DOHH2 (cell line): ENCODE results near the gene PRPF40A.

Source experiments
- H3F3A ChIP-seq: fragments of 200-600 bp; sonication (generic), shearing (Covaris generic); 2 replicates; pipeline ENCODE4 v1.6.0; 2016; ENCODE audit warnings: antibody characterized with exemption, mild to moderate bottlenecking; ENCODE audit not compliant: control insufficient read depth, insufficient read depth
- H3K27ac ChIP-seq: fragments of 200-600 bp; sonication (generic); 2 replicates; pipeline ENCODE4 v1.5.1; 2014; ENCODE audit warnings: low read depth, mild to moderate bottlenecking, low read length, moderate library complexity
- H3K27me3 ChIP-seq: fragments of 200-600 bp; sonication (generic); 2 replicates; pipeline ENCODE4 v1.6.1; 2014; ENCODE audit warnings: mild to moderate bottlenecking, low read length, mixed read lengths; ENCODE audit not compliant: control insufficient read depth
- H3K36me3 ChIP-seq: fragments of 200-600 bp; sonication (generic); 2 replicates; pipeline ENCODE4 v1.6.1; 2014; ENCODE audit warnings: mild to moderate bottlenecking, low read length, moderate library complexity, mixed read lengths; ENCODE audit not compliant: control insufficient read depth
- H3K4me1 ChIP-seq: fragments of 200-600 bp; sonication (generic); 2 replicates; pipeline ENCODE4 v1.6.1; 2014; ENCODE audit warnings: mild to moderate bottlenecking, low read length, mixed read lengths; ENCODE audit not compliant: control insufficient read depth
- H3K4me2 ChIP-seq: fragments of 200-600 bp; sonication (generic); 2 replicates; pipeline ENCODE4 v1.6.0; 2014; ENCODE audit warnings: mild to moderate bottlenecking, low read length, moderate library complexity
- H3K4me3 ChIP-seq: fragments of 200-600 bp; sonication (generic); 2 replicates; pipeline ENCODE4 v1.5.1; 2014; ENCODE audit warnings: mild to moderate bottlenecking, low read length, mixed read lengths
- H3K79me2 ChIP-seq: fragments of 200-600 bp; sonication (generic); 2 replicates; pipeline ENCODE4 v1.6.1; 2014; ENCODE audit warnings: mild to moderate bottlenecking, low read length, mixed read lengths; ENCODE audit not compliant: control insufficient read depth
- H3K9me2 ChIP-seq: fragments of 200-600 bp; sonication (generic); replicated peaks from 2 replicates; pipeline ENCODE4 v1.6.1; 2014; ENCODE audit warnings: mild to moderate bottlenecking, low read length, mixed read lengths; ENCODE audit not compliant: control insufficient read depth
- H3K9me3 ChIP-seq: fragments of 200-600 bp; sonication (generic); 2 replicates; pipeline ENCODE4 v1.6.1; 2014; ENCODE audit warnings: antibody characterized with exemption, low read length, mixed read lengths; ENCODE audit not compliant: control insufficient read depth, insufficient read depth
- H4K20me1 ChIP-seq: fragments of 200-600 bp; sonication (generic); 2 replicates; pipeline ENCODE4 v1.6.0; 2014; ENCODE audit warnings: low read depth, mild to moderate bottlenecking, antibody characterized with exemption, low read length, moderate library complexity; ENCODE audit not compliant: control insufficient read depth, insufficient read depth
- CTCF ChIP-seq: fragments of 200-600 bp; sonication (generic); IDR thresholded peaks from one replicate; pipeline ENCODE4 v1.5.1; 2014; ENCODE audit warnings: antibody characterized with exemption, mild to moderate bottlenecking, low read depth, low read length; ENCODE audit not compliant: poor library complexity, severe bottlenecking
- EZH2phosphoT487 ChIP-seq: fragments of 200-600 bp; sonication (generic); IDR thresholded peaks from 2 replicates; pipeline ENCODE4 v1.6.1; 2017; ENCODE audit warnings: borderline replicate concordance, mild to moderate bottlenecking, antibody characterized with exemption, low read length, moderate library complexity, mixed read lengths

PRPF40A gene

GRCh38 chr2:152649997-152650396 is 67.3 kb downstream of the PRPF40A start:
- no peak for TF ChIP-seq EZH2phosphoT487
- no peak for TF ChIP-seq CTCF
- no peaks in the 10 kb centered on the region for H3K27me3 ChIP-seq
- no peak overlapping the region for H3K4me2 ChIP-seq
- H3K4me1 ChIP-seq: no peaks in the 10 kb centered on the region
- no peak overlapping the region for H3K27ac ChIP-seq
- no peaks in the 10 kb centered on the region for H3K9me3 ChIP-seq
- no peaks in the 10 kb centered on the region for H3K9me2 ChIP-seq
- peaks cover 12% of the 10 kb centered on the region; the same call in 1 of the 2 replicates for H3F3A ChIP-seq
- H3K36me3 ChIP-seq: peaks cover 36% of the 10 kb centered on the region
- no peak overlapping the region for H3K4me3 ChIP-seq
- H3K79me2 ChIP-seq: no peaks in the 10 kb centered on the region
- H4K20me1 ChIP-seq: no peaks in the 10 kb centered on the region

- Histone ChIP-seq H3K27ac (no peak overlapping the region), H3K9me3 (no peaks in the 10 kb centered on the region), H3K36me3 (peaks cover 22% of the 10 kb centered on the region), H3K4me2 (no peak overlapping the region), H3F3A (peaks cover 10% of the 10 kb centered on the region; the same call in 1 of the 2 replicates), H4K20me1 (no peaks in the 10 kb centered on the region), H3K9me2 (no peaks in the 10 kb centered on the region), H3K4me3 (no peak overlapping the region), H3K79me2 (no peaks in the 10 kb centered on the region), H3K4me1 (no peaks in the 10 kb centered on the region), H3K27me3 (no peaks in the 10 kb centered on the region)
- TF ChIP-seq CTCF (no peak), EZH2phosphoT487 (no peak)
Observed at GRCh38 chr2:152648336-152648735, 68.9 kb downstream of the PRPF40A start.

GRCh38 chr2:152647552-152647951 is 69.7 kb downstream of the PRPF40A start:
- H3K27ac ChIP-seq: no peak overlapping the region

More at GRCh38 chr2:152647552-152647951, 69.7 kb downstream of the PRPF40A start:
- Histone ChIP-seq H3K27me3 (no peaks in the 10 kb centered on the region), H3K9me2 (no peaks in the 10 kb centered on the region), H3K4me2 (no peak overlapping the region), H3K9me3 (no peaks in the 10 kb centered on the region), H3K4me1 (no peaks in the 10 kb centered on the region), H4K20me1 (no peaks in the 10 kb centered on the region), H3F3A (peaks cover 10% of the 10 kb centered on the region; the same call in 1 of the 2 replicates), H3K79me2 (no peaks in the 10 kb centered on the region), H3K4me3 (no peak overlapping the region), H3K36me3 (peaks cover 16% of the 10 kb centered on the region)
- TF ChIP-seq EZH2phosphoT487 (no peak), CTCF (no peak)
